ENCODE results near the gene SUN1. TPM values are rescaled to one million over a fixed set of nuclear protein-coding genes. Genes with fewer than 3 reads are reported as not detected.
A peak's percentile ranks its signal among the peaks of the same experiment; 100 is the strongest.

SUN1 gene
- total RNA-seq, 1 experiment from 2014 or later = 123 TPM

- DNase-seq (ENCODE audit: low spot score) = no peak
Measured at GRCh38 chr7:891805-892204, 59.5 kb downstream of the SUN1 start.

- no peak for DNase-seq (ENCODE audit: low spot score)
Measured at GRCh38 chr7:892648-893593, 60.6 kb downstream of the SUN1 start.

GRCh38 chr7:893686-894085 lies 61.4 kb downstream of the SUN1 start:
- no peak for DNase-seq (ENCODE audit: low spot score)

- no peak for DNase-seq (ENCODE audit: low spot score)
Measured at GRCh38 chr7:894164-894867, 62.0 kb downstream of the SUN1 start.

GRCh38 chr7:894927-895450 lies 62.7 kb downstream of the SUN1 start:
- no peak for DNase-seq (ENCODE audit: low spot score)

GRCh38 chr7:895451-896052 lies 63.3 kb downstream of the SUN1 start:
- DNase-seq (ENCODE audit: low spot score) = no peak

- DNase-seq (ENCODE audit: low spot score) = no peak
Measured at GRCh38 chr7:896346-897075, 64.2 kb downstream of the SUN1 start.

GRCh38 chr7:897086-897485 lies 64.8 kb downstream of the SUN1 start:
- DNase-seq (ENCODE audit: low spot score) = no peak

- DNase-seq (ENCODE audit: low spot score) = peak; percentile 68
Measured at GRCh38 chr7:897771-898376, 65.6 kb downstream of the SUN1 start.

GRCh38 chr7:898460-898854 lies 66.2 kb downstream of the SUN1 start:
- no peak for DNase-seq (ENCODE audit: low spot score)

GRCh38 chr7:898855-899681 lies 66.8 kb downstream of the SUN1 start:
- no peak for DNase-seq (ENCODE audit: low spot score)

- DNase-seq (ENCODE audit: low spot score) = no peak
Measured at GRCh38 chr7:899806-900205, 67.5 kb downstream of the SUN1 start.

GRCh38 chr7:900331-901040 lies 68.2 kb downstream of the SUN1 start:
- DNase-seq (ENCODE audit: low spot score) = no peak

- DNase-seq (ENCODE audit: low spot score) = no peak
Measured at GRCh38 chr7:901041-901387, 68.7 kb downstream of the SUN1 start.

GRCh38 chr7:901388-902154 lies 69.3 kb downstream of the SUN1 start:
- peak; percentile 96 for DNase-seq (ENCODE audit: low spot score)

- DNase-seq (ENCODE audit: low spot score) = no peak
Measured at GRCh38 chr7:902996-903395, 70.7 kb downstream of the SUN1 start.

- no peak for DNase-seq (ENCODE audit: low spot score)
Measured at GRCh38 chr7:903921-904755, 71.9 kb downstream of the SUN1 start.

- peak; percentile 80 for DNase-seq (ENCODE audit: low spot score)
Measured at GRCh38 chr7:904847-905246, 72.6 kb downstream of the SUN1 start.
